H9 (cell line): ENCODE results near the gene ZFP57. TPM values are rescaled to one million over a fixed set of nuclear protein-coding genes. Genes with fewer than 3 reads are reported as not detected.

Experiments
- DNase-seq: peaks from one replicate; pipeline ENCODE4 v3.0.0-alpha.2; 2017
- H2AFZ ChIP-seq: one replicate; pipeline ENCODE4 v1.6.1; 2013; ENCODE audit warnings: mild to moderate bottlenecking, low read length, control low read depth, moderate library complexity
- H2AK5ac ChIP-seq: 2 replicates; pipeline ENCODE4 v1.6.1; 2013; ENCODE audit warnings: low read length, control low read depth, mixed read lengths; ENCODE audit not compliant: insufficient read length
- H2BK120ac ChIP-seq: one replicate; pipeline ENCODE4 v1.6.1; 2013; ENCODE audit warnings: low read depth, mild to moderate bottlenecking, low read length, control low read depth, inconsistent platforms; ENCODE audit not compliant: poor library complexity, severe bottlenecking
- H2BK12ac ChIP-seq: 2 replicates; pipeline ENCODE4 v1.6.1; 2013; ENCODE audit warnings: low read length, control low read depth, mixed read lengths, low read depth; ENCODE audit not compliant: insufficient read length
- H2BK15ac ChIP-seq: 2 replicates; pipeline ENCODE4 v1.6.1; 2013; ENCODE audit warnings: low read depth, low read length, control low read depth
- H2BK20ac ChIP-seq: one replicate; pipeline ENCODE4 v1.6.1; 2013; ENCODE audit warnings: low read depth, mild to moderate bottlenecking, low read length, control low read depth, inconsistent platforms; ENCODE audit not compliant: poor library complexity, severe bottlenecking
- H2BK5ac ChIP-seq: 2 replicates; pipeline ENCODE4 v1.6.1; 2013; ENCODE audit warnings: low read length, control low read depth, mixed read lengths; ENCODE audit not compliant: insufficient read length
- H3K14ac ChIP-seq: 2 replicates; pipeline ENCODE4 v1.6.1; 2013; ENCODE audit warnings: low read length, control low read depth; ENCODE audit not compliant: insufficient read depth
- H3K18ac ChIP-seq: 2 replicates; pipeline ENCODE4 v1.6.1; 2013; ENCODE audit warnings: low read depth, mild to moderate bottlenecking, mixed read lengths, low read length, control low read depth; ENCODE audit not compliant: insufficient read length
- H3K23ac ChIP-seq: 2 replicates; pipeline ENCODE4 v1.6.1; 2013; ENCODE audit warnings: low read length, control low read depth, mixed read lengths, low read depth; ENCODE audit not compliant: insufficient read length
- H3K23me2 ChIP-seq: 2 replicates; pipeline ENCODE4 v1.6.1; 2013; ENCODE audit warnings: low read depth, mild to moderate bottlenecking, mixed read lengths, low read length, control low read depth; ENCODE audit not compliant: insufficient read length, poor library complexity, severe bottlenecking
- H3K27ac ChIP-seq: 2 replicates; pipeline ENCODE4 v1.5.1; 2013; ENCODE audit warnings: low read length, control low read depth, mixed read lengths, low read depth; ENCODE audit not compliant: insufficient read length
- H3K27me3 ChIP-seq: 2 replicates; pipeline ENCODE4 v1.6.1; 2013; ENCODE audit warnings: low read length, control low read depth, inconsistent platforms; ENCODE audit not compliant: insufficient read depth
- H3K4ac ChIP-seq: 2 replicates; pipeline ENCODE4 v1.6.1; 2013; ENCODE audit warnings: low read depth, mild to moderate bottlenecking, control low read depth, inconsistent platforms, low read length, moderate library complexity
- H3K4me1 ChIP-seq: 2 replicates; pipeline ENCODE4 v1.6.1; 2013; ENCODE audit warnings: low read length, control low read depth, inconsistent platforms; ENCODE audit not compliant: insufficient read depth
- H3K4me2 ChIP-seq: 2 replicates; pipeline ENCODE4 v1.6.1; 2013; ENCODE audit warnings: low read length, control low read depth, mixed read lengths; ENCODE audit not compliant: insufficient read length, insufficient read depth
- H3K56ac ChIP-seq: 2 replicates; pipeline ENCODE4 v1.6.1; 2013; ENCODE audit warnings: low read depth, mild to moderate bottlenecking, mixed read lengths, low read length, control low read depth; ENCODE audit not compliant: insufficient read length
- H3K79me1 ChIP-seq: 2 replicates; pipeline ENCODE4 v1.6.1; 2013; ENCODE audit warnings: low read depth, mild to moderate bottlenecking, moderate library complexity, low read length, control low read depth, inconsistent platforms; ENCODE audit not compliant: insufficient read depth, poor library complexity, severe bottlenecking
- H3K79me2 ChIP-seq: 2 replicates; pipeline ENCODE4 v1.6.1; 2013; ENCODE audit warnings: low read length, control low read depth, inconsistent platforms; ENCODE audit not compliant: insufficient read depth
- H3K9ac ChIP-seq: 2 replicates; pipeline ENCODE4 v1.6.1; 2013; ENCODE audit warnings: low read length, control low read depth, mixed read lengths; ENCODE audit not compliant: insufficient read length; ENCODE audit errors: extremely low read depth
- H3K9me3 ChIP-seq: one replicate; pipeline ENCODE4 v1.6.1; 2013; ENCODE audit warnings: low read depth, low read length, inconsistent platforms; ENCODE audit not compliant: control insufficient read depth
- H3T11ph ChIP-seq: one replicate; pipeline ENCODE4 v1.6.1; 2013; ENCODE audit warnings: mild to moderate bottlenecking, low read length, control low read depth, inconsistent platforms
- H4K20me1 ChIP-seq: one replicate; pipeline ENCODE4 v1.6.1; 2013; ENCODE audit not compliant: control insufficient read depth, insufficient read length, insufficient read depth
- H4K5ac ChIP-seq: 2 replicates; pipeline ENCODE4 v1.6.1; 2013; ENCODE audit warnings: low read depth, mild to moderate bottlenecking, mixed read lengths, low read length, control low read depth; ENCODE audit not compliant: insufficient read length
- H4K8ac ChIP-seq: replicated peaks from 2 replicates; pipeline ENCODE4 v1.6.1; 2013; ENCODE audit warnings: low read length, control low read depth, mixed read lengths, low read depth; ENCODE audit not compliant: insufficient read length
- H4K91ac ChIP-seq: 2 replicates; pipeline ENCODE4 v1.6.1; 2013; ENCODE audit warnings: low read depth, mild to moderate bottlenecking, moderate library complexity, mixed read lengths, low read length, control low read depth; ENCODE audit not compliant: insufficient read length
- H3K27ac Mint-ChIP-seq, 3 experiments: 2 replicates in 2 of 3; 3 replicates in 1 of 3; pipeline ENCODE4 v1.8.0; 2020 to 2021; ENCODE audit warnings: mixed read lengths in 3 of 3, mild to moderate bottlenecking in 1 of 3, moderate library complexity in 1 of 3
- H3K27me3 Mint-ChIP-seq: 2 replicates; pipeline ENCODE4 v1.8.0; 2021; ENCODE audit warnings: low read depth, mild to moderate bottlenecking, moderate library complexity, mixed read lengths
- H3K36me3 Mint-ChIP-seq, 3 experiments: 2 replicates in 2 of 3; 3 replicates in 1 of 3; pipeline ENCODE4 v1.8.0; 2020 to 2021; ENCODE audit warnings: low read depth in 3 of 3, mixed read lengths in 3 of 3; ENCODE audit not compliant: insufficient read depth in 1 of 3
- H3K4me1 Mint-ChIP-seq, 2 experiments: 2 replicates each; pipeline ENCODE4 v1.8.0; 2020; ENCODE audit warnings: mixed read lengths in 2 of 2
- H3K4me3 Mint-ChIP-seq, 2 experiments: 2 replicates in 1 of 2; 3 replicates in 1 of 2; pipeline ENCODE4 v1.8.0; 2020 to 2021; ENCODE audit warnings: mild to moderate bottlenecking in 2 of 2, mixed read lengths in 2 of 2, moderate library complexity in 1 of 2
- H3K9me3 Mint-ChIP-seq, 2 experiments: 2 replicates in 1 of 2; 3 replicates in 1 of 2; pipeline ENCODE4 v1.8.0; 2020; ENCODE audit warnings: mild to moderate bottlenecking in 2 of 2, mixed read lengths in 2 of 2, moderate library complexity in 1 of 2
- CTCF ChIP-seq: fragments of 200-600 bp; sonication (generic); conservative IDR thresholded peaks from 3 replicates; pipeline ENCODE4 v1.8.0; 2021; ENCODE audit warnings: antibody characterized with exemption, mild to moderate bottlenecking
- WGBS: extraction: QIAGEN DNeasy Blood & Tissue Kit; methylation state at CpG from one replicate; pipeline ENCODE4 v1.1.7; 2013; ENCODE audit warnings: missing lambda C conversion rate, low lambda C conversion rate, mixed read lengths; ENCODE audit not compliant: insufficient read length; ENCODE audit errors: extremely low coverage; 5-methylcytosine and 5-hydroxymethylcytosine counted together
- total RNA-seq: library from RNA; stranded (reverse); gene quantifications from 2 replicates; pipeline ENCODE4 v1.2.1, GENCODE V29; 2021

The ZFP57 gene
- total RNA-seq, 1 experiment from 2014 or later = 1.7 TPM

GRCh38 chr6:29705389-29706231 is 24.7 kb upstream of the ZFP57 start:
- Histone ChIP-seq H3K79me1 (no peaks in the 10 kb centered on the region), H3K4me1 (peaks cover 3% of the 10 kb centered on the region; the same call in 1 of the 2 replicates), H4K5ac (no peak overlapping the region), H3K27me3 (peaks cover 2% of the 10 kb centered on the region; the same call in 1 of the 2 replicates), H2BK15ac (no peak overlapping the region), H4K8ac (no peak overlapping the region), H2BK5ac (no peak overlapping the region), H3K23ac (no peak overlapping the region), H3K4ac (no peak overlapping the region), H3K14ac (no peak overlapping the region; the same call in 1 of the 2 replicates), H2AK5ac (no peak overlapping the region), H3K18ac (no peak overlapping the region), H2AFZ (no peak overlapping the region), H3K23me2 (no peaks in the 10 kb centered on the region), H2BK120ac (no peak overlapping the region), H3T11ph (no peak overlapping the region), H3K9me3 (no peaks in the 10 kb centered on the region), H3K56ac (no peak overlapping the region), H4K20me1 (no peaks in the 10 kb centered on the region), H3K4me2 (no peak overlapping the region), H3K79me2 (no peaks in the 10 kb centered on the region), H3K9ac (no peak overlapping the region), H2BK12ac (no peak overlapping the region), H4K91ac (no peak overlapping the region), H2BK20ac (no peak overlapping the region), H3K27ac (no peak overlapping the region)
- peaks cover 23% of the 10 kb centered on the region for H3K27me3 Mint-ChIP-seq
- no peaks in the 10 kb centered on the region for H3K9me3 Mint-ChIP-seq
- peak; percentile 75 for TF ChIP-seq CTCF
- peak; percentile 47 for DNase-seq
- peaks cover 8 to 13% of the 10 kb centered on the region in 2 experiments; a peak in 3 of 4 replicates for H3K4me1 Mint-ChIP-seq
- no peak overlapping the region for H3K4me3 Mint-ChIP-seq
- no peak overlapping the region for H3K27ac Mint-ChIP-seq
- H3K36me3 Mint-ChIP-seq = no peaks in the 10 kb centered on the region
- WGBS = no CpG with 5 or more reads among the region's 10 CpGs
